Pancreas (tissue), 10 donors: ENCODE results near the gene NDUFS6. TPM values are rescaled to one million over a fixed set of nuclear protein-coding genes. Genes with fewer than 3 reads are reported as not detected.

Experiments
- ATAC-seq, 4 donors: fragments of 200-7000 bp; cut with Tn5 transposase; one replicate each; pipeline versions ENCODE4 v1.8.0 to v1.9.1; 2020; ENCODE audit warnings: mild to moderate bottlenecking in 4 of 4, moderate library complexity in 4 of 4
- DNase-seq, 6 donors: peaks; one replicate each; pipeline ENCODE4 v3.0.0-alpha.2; 2020
- FAIRE-seq: peaks from 2 replicates; lab custom pipeline; 2012; peaks lifted over from hg19 to GRCh38; lab: Jason Lieb, UNC
- H3K27ac ChIP-seq, 4 donors: fragments of 200-600 bp; sonication (generic); 1 replicate in 3 of 4; 2 replicates in 1 of 4; pipeline versions ENCODE4 v1.5.0 to v1.8.0; 2020
- H3K27me3 ChIP-seq, 4 donors: fragments of 200-600 bp; one replicate each; pipeline ENCODE4 v1.8.0; 2021
- H3K36me3 ChIP-seq, 3 donors: fragments of 200-600 bp; sonication (generic) in 1 of 3; one replicate each; pipeline versions ENCODE4 v1.5.0 to v1.8.0; 2020 to 2021
- H3K4me1 ChIP-seq, 3 donors: fragments of 200-600 bp; one replicate each; pipeline ENCODE4 v1.8.0; 2021
- H3K4me3 ChIP-seq, 4 donors: fragments of 200-600 bp; sonication (generic) in 2 of 4; one replicate each; pipeline versions ENCODE4 v1.5.0 to v1.8.0; 2020 to 2021
- H3K9me3 ChIP-seq, 4 donors: fragments of 200-600 bp; one replicate each; pipeline ENCODE4 v1.8.0; 2021
- WGBS, 2 donors: extraction: QIAGEN DNeasy Blood & Tissue Kit; methylation state at CpG; one replicate each; pipeline ENCODE4 v1.1.7; 2013; 5-methylcytosine and 5-hydroxymethylcytosine counted together
- intact Hi-C, 3 donors: fragments of 100-400 bp; cut with DNase I; formaldehyde crosslinking; loops; one replicate each; pipeline versions ENCODE4 v1.11.1 to v1.14.2; 2022
- polyA plus RNA-seq, 2 donors: library from polyadenylated mRNA; stranded (reverse); fragments of 200-250 nt; gene quantifications; one replicate each; pipeline ENCODE4 v1.2.3, GENCODE V29; 2013
- total RNA-seq, 6 donors: library from RNA; stranded (reverse); fragmentation: NEBNext Ultra II Directional in 4 of 6; extraction: Animal tissue kit (Norgen Biotek cat#: 25700) in 4 of 6; gene quantifications; one replicate each; pipeline versions ENCODE4 v1.2.1 to v1.2.4, GENCODE V29; 2021 to 2023
- TF ChIP-seq, protein P1 (sequence below), 4 donors: fragments of 200-600 bp; sonication (generic) in 3 of 4; IDR thresholded peaks; one replicate each; pipeline versions ENCODE4 v1.5.0 to v1.8.0; 2021; ENCODE audit warnings: antibody characterized with exemption in 4 of 4
- donor health status: healthy with polysubstance abuse.
- donor health status: DM: no; HTN: no; CAD: no; lungs with moderate emphysema.
- donor health status: DM: no; HTN: no; CAD: no.
- donor health status: control.
- donor health status: control.
- donor health status: Bipolar disorder and iron deficiency.
- donor health status: DM: yes; HTN: yes; CAD: no.
- donor health status: DM: no; HTN: no; CAD: no.
- donor health status: DM: no; HTN: no; CAD: no.
- donor health status: DM: yes; HTN: yes; CAD: no.

The NDUFS6 gene
- total and polyA plus RNA-seq, 8 donors, result 8.2 to 41.9 (median 14.2) TPM

DNA sequence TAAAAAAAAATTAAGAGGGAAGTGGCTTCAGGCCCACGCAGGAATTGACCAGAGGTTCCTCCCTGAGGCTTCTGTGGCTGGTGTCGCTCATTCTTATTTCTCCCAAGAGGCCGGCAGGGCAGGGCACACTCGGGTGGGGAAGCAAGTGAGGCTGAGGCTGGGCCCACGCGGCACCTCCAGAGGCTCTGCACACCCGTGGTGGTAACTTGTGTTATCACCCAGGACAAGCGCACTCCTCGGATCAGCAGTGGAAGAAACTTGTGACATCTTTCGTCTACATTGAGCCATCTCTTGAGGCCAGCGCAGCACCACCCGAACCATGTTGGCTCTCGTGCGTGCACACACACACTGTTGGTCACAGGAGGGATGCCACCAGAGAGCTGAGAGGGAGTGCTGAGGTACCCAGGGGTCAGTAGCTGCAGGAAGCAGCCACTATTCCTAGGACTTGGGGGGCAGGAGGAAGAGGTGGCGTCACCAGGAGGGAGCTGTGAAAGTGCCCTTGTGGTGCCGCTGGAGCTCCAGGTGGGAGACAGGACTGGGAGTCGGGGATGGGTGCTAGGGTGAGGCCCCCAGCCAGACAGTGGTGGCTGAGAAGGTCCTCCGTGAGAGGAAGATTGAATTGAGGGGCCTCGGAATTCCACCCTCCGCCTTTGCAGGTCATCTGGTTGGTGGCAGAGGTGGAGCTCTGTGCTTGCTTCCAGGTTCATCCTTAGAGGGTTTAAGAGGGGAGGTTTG is 6.4 kb downstream of the NDUFS6 start:
- DNase-seq (no peak), FAIRE-seq (no peak), ATAC-seq (no peak)
- no peaks in the 10 kb centered on the region for H3K4me1 ChIP-seq
- no peaks in the 10 kb centered on the region for H3K27me3 ChIP-seq
- no peak overlapping the region for H3K4me3 ChIP-seq
- 91 to 94% methylated on average over 20 of the region's 20 CpGs for WGBS, 2 donors
- intact Hi-C loops, result no loop called here
- H3K27ac ChIP-seq, result no peak overlapping the region
- H3K36me3 ChIP-seq, result peaks cover 0 to 19% (median 0%) of the 10 kb centered on the region in 3 donors
- H3K9me3 ChIP-seq, result no peaks in the 10 kb centered on the region
- TF ChIP-seq, protein P1, sequence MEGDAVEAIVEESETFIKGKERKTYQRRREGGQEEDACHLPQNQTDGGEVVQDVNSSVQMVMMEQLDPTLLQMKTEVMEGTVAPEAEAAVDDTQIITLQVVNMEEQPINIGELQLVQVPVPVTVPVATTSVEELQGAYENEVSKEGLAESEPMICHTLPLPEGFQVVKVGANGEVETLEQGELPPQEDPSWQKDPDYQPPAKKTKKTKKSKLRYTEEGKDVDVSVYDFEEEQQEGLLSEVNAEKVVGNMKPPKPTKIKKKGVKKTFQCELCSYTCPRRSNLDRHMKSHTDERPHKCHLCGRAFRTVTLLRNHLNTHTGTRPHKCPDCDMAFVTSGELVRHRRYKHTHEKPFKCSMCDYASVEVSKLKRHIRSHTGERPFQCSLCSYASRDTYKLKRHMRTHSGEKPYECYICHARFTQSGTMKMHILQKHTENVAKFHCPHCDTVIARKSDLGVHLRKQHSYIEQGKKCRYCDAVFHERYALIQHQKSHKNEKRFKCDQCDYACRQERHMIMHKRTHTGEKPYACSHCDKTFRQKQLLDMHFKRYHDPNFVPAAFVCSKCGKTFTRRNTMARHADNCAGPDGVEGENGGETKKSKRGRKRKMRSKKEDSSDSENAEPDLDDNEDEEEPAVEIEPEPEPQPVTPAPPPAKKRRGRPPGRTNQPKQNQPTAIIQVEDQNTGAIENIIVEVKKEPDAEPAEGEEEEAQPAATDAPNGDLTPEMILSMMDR (IDR thresholded peaks at IDR 0.05), result no peak

DNA sequence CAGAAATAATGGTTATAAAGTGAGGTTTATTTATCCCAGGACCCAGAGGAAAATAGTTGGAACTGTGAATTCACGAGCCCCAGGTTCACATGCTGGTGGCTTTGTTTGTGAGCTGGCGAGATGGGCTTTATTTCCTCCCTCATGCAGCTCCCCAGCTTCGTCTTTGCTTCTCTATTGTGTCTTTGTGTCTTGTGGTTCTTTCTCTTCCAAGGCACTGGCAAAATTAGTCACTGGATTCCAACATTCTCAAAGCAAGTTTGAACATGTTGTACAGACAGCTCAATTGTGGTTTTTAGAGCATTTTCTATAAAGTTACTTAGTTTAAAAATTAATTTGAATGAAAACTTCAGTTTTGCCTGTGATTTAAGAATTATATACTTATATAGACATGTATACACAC is 7.2 kb downstream of the NDUFS6 start:
- no peak overlapping the region for H3K4me3 ChIP-seq
- no peak for DNase-seq
- TF ChIP-seq, protein P1 (IDR thresholded peaks at IDR 0.05), result no peak
- 60 to 88% methylated on average over 3 of the region's 3 CpGs for WGBS, 2 donors
- no peak overlapping the region for H3K27ac ChIP-seq
- H3K9me3 ChIP-seq, result no peaks in the 10 kb centered on the region
- no peaks in the 10 kb centered on the region for H3K27me3 ChIP-seq
- H3K36me3 ChIP-seq, result peaks cover 0 to 20% (median 0%) of the 10 kb centered on the region in 3 donors
- ATAC-seq, result no peak
- no peak for FAIRE-seq
- intact Hi-C loops, result no loop called here
- H3K4me1 ChIP-seq, result no peaks in the 10 kb centered on the region

DNA sequence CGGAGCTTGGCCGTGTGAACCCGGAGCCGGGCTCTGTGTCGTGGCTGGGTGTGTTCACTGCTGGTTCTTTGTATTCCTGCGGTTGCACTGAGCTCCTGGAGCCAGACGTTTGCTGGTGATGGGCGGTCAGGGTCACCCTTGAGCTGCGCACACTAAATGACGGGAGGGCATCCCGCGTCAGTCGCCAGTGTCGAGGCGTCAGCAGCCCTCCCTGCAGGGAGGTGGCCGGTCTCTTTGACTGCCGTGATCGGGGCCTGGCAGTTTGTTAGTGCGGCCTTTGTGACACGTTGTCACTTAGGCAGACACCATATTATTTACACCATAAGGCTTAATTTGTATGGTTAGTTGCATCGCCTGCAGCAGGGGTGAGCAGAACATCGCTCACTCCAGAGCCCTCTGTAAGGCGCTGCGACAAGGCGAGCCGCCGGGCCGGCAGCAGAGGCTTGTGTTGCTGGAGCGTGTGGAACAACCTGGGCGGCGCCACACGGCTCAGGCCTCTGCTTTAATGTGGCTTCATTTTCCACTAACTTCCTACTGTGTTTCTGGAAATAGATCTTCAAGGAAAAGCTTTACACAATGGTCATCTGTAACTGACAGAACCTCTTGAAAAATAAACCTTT is 8.3 kb downstream of the NDUFS6 start:
- Histone ChIP-seq H3K4me3 (no peak overlapping the region), H3K27me3 (no peaks in the 10 kb centered on the region), H3K4me1 (no peaks in the 10 kb centered on the region), H3K36me3 (peaks cover 0 to 30% (median 3%) of the 10 kb centered on the region in 3 donors), H3K9me3 (no peaks in the 10 kb centered on the region), H3K27ac (no peak overlapping the region)
- DNase-seq, result no peak
- intact Hi-C loops, result no loop called here
- TF ChIP-seq, protein P1 (IDR thresholded peaks at IDR 0.05), result no peak
- WGBS, 2 donors, result 88 to 92% methylated on average over 32 of the region's 32 CpGs
- FAIRE-seq, result no peak
- no peak for ATAC-seq

DNA sequence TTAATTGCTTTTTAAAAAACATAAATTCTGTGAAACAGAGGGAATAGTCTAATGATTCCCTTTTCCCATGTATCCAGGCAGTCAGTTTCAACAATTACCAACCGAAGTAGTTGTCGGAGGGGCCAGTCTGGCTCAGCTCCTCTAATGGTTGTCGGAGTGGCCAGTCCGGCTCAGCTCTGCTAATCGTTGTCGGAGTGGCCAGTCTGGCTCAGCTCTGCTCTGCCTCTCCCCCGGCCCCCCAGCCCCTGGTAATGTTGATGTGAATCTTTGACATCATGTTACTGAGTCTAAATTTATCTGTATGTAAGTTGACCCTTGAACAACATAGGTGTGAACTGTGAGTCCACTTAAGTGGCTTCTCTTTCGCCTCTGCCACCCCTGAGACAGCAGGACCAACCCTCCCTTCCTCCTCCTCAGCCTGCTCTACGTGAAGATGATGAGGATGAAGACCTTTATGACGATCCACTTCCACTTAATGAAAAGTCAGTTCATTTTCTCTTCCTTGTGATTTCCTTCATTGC is 9.4 kb downstream of the NDUFS6 start:
- Histone ChIP-seq H3K36me3 (peaks cover 0 to 40% (median 12%) of the 10 kb centered on the region in 3 donors), H3K4me1 (no peaks in the 10 kb centered on the region), H3K27me3 (no peaks in the 10 kb centered on the region), H3K27ac (no peak overlapping the region), H3K4me3 (no peak overlapping the region), H3K9me3 (no peaks in the 10 kb centered on the region)
- FAIRE-seq, result no peak
- WGBS, 2 donors, result 90 to 96% methylated on average over 10 of the region's 10 CpGs
- intact Hi-C loops, result no loop called here
- TF ChIP-seq, protein P1 (IDR thresholded peaks at IDR 0.05), result no peak
- DNase-seq, result no peak
- no peak for ATAC-seq
